ENCODE data around the gene CHPF2.

DNA sequence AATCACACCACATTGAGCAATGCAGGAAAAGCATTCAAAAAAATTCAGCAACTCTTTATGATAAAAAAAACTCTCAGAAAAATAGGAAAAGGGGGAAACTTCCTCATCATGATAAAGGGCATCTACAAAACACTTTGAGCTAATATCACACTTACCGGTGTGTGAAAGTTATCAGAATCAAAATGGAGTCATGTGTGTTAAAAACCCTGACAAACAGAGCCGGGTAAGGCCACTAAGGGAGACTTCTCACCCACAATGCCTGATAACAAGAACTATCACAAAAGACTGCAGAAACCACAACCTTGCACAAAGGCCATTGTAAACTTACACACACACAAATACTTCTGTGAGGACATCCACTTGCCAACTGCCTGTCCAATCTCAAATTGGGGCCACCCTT, 51.0 kb downstream of the CHPF2 start:
- TF ChIP-seq, protein P1, sequence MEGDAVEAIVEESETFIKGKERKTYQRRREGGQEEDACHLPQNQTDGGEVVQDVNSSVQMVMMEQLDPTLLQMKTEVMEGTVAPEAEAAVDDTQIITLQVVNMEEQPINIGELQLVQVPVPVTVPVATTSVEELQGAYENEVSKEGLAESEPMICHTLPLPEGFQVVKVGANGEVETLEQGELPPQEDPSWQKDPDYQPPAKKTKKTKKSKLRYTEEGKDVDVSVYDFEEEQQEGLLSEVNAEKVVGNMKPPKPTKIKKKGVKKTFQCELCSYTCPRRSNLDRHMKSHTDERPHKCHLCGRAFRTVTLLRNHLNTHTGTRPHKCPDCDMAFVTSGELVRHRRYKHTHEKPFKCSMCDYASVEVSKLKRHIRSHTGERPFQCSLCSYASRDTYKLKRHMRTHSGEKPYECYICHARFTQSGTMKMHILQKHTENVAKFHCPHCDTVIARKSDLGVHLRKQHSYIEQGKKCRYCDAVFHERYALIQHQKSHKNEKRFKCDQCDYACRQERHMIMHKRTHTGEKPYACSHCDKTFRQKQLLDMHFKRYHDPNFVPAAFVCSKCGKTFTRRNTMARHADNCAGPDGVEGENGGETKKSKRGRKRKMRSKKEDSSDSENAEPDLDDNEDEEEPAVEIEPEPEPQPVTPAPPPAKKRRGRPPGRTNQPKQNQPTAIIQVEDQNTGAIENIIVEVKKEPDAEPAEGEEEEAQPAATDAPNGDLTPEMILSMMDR (IDR thresholded peaks at IDR 0.05), result no peak
- no peak for TF ChIP-seq POLR2A (IDR thresholded peaks at IDR 0.05)
